IPS-15b (cell line): ENCODE measurements around the gene RALGPS1.

Experiments used
- H3K27me3 ChIP-seq: one replicate; pipeline ENCODE4 v1.6.1; 2013; ENCODE audit warnings: low read length; ENCODE audit not compliant: control insufficient read depth, insufficient read depth
- H3K36me3 ChIP-seq: one replicate; pipeline ENCODE4 v1.6.1; 2013; ENCODE audit warnings: low read length; ENCODE audit not compliant: control insufficient read depth, insufficient read depth
- H3K4me1 ChIP-seq: one replicate; pipeline ENCODE4 v1.6.1; 2013; ENCODE audit warnings: mild to moderate bottlenecking, low read length; ENCODE audit not compliant: control insufficient read depth, insufficient read depth
- H3K4me3 ChIP-seq: one replicate; pipeline ENCODE4 v1.5.1; 2013; ENCODE audit warnings: low read depth, low read length
- H3K9ac ChIP-seq: one replicate; pipeline ENCODE4 v1.6.1; 2013; ENCODE audit warnings: low read depth, mild to moderate bottlenecking, low read length
- H3K9me3 ChIP-seq: one replicate; pipeline ENCODE4 v1.6.1; 2013; ENCODE audit warnings: mild to moderate bottlenecking, low read length; ENCODE audit not compliant: control insufficient read depth, insufficient read depth

RALGPS1 gene

GRCh38 chr9:127224178-127224882 is 309.7 kb downstream of the RALGPS1 start:
- peak overlapping the region; percentile 84 for H3K4me3 ChIP-seq
- no peaks in the 10 kb centered on the region for H3K4me1 ChIP-seq
- H3K9ac ChIP-seq: peak overlapping the region; percentile 73
- H3K27me3 ChIP-seq: peaks cover 23% of the 10 kb centered on the region
- no peaks in the 10 kb centered on the region for H3K36me3 ChIP-seq
- no peaks in the 10 kb centered on the region for H3K9me3 ChIP-seq

- Histone ChIP-seq H3K36me3 (no peaks in the 10 kb centered on the region), H3K4me1 (no peaks in the 10 kb centered on the region), H3K27me3 (peaks cover 23% of the 10 kb centered on the region), H3K9me3 (no peaks in the 10 kb centered on the region), H3K9ac (no peak overlapping the region), H3K4me3 (peak overlapping the region; percentile 84)
Measured at GRCh38 chr9:127224883-127225739, 310.5 kb downstream of the RALGPS1 start.

- Histone ChIP-seq H3K4me1 (no peaks in the 10 kb centered on the region), H3K36me3 (no peaks in the 10 kb centered on the region), H3K27me3 (peaks cover 23% of the 10 kb centered on the region), H3K9me3 (no peaks in the 10 kb centered on the region), H3K9ac (no peak overlapping the region), H3K4me3 (peak overlapping the region; percentile 32)
Measured at GRCh38 chr9:127225801-127226625, 311.4 kb downstream of the RALGPS1 start.

GRCh38 chr9:127229691-127230417 is 315.3 kb downstream of the RALGPS1 start:
- Histone ChIP-seq H3K36me3 (no peaks in the 10 kb centered on the region), H3K9ac (no peak overlapping the region), H3K4me1 (no peaks in the 10 kb centered on the region)

GRCh38 chr9:127231666-127232065 is 317.1 kb downstream of the RALGPS1 start:
- no peak overlapping the region for H3K9ac ChIP-seq
- H3K4me1 ChIP-seq: no peaks in the 10 kb centered on the region
- H3K9me3 ChIP-seq: no peaks in the 10 kb centered on the region
- no peak overlapping the region for H3K4me3 ChIP-seq
- peaks cover 4% of the 10 kb centered on the region for H3K27me3 ChIP-seq
- H3K36me3 ChIP-seq: no peaks in the 10 kb centered on the region

More at GRCh38 chr9:127229691-127230417, 315.3 kb downstream of the RALGPS1 start:
- no peaks in the 10 kb centered on the region for H3K9me3 ChIP-seq
- H3K4me3 ChIP-seq: no peak overlapping the region
- peaks cover 13% of the 10 kb centered on the region for H3K27me3 ChIP-seq

GRCh38 chr9:127232833-127233549 is 318.4 kb downstream of the RALGPS1 start:
- H3K36me3 ChIP-seq: no peaks in the 10 kb centered on the region
- no peaks in the 10 kb centered on the region for H3K27me3 ChIP-seq
- H3K4me3 ChIP-seq: no peak overlapping the region
- H3K9me3 ChIP-seq: no peaks in the 10 kb centered on the region
- no peak overlapping the region for H3K9ac ChIP-seq
- no peaks in the 10 kb centered on the region for H3K4me1 ChIP-seq

GRCh38 chr9:127233550-127233949 is 319.0 kb downstream of the RALGPS1 start:
- Histone ChIP-seq H3K36me3 (no peaks in the 10 kb centered on the region), H3K4me3 (no peak overlapping the region), H3K4me1 (no peaks in the 10 kb centered on the region), H3K27me3 (no peaks in the 10 kb centered on the region), H3K9ac (no peak overlapping the region), H3K9me3 (no peaks in the 10 kb centered on the region)

- H3K4me3 ChIP-seq: no peak overlapping the region
- H3K4me1 ChIP-seq: no peaks in the 10 kb centered on the region
- no peaks in the 10 kb centered on the region for H3K9me3 ChIP-seq
- H3K36me3 ChIP-seq: no peaks in the 10 kb centered on the region
- H3K9ac ChIP-seq: no peak overlapping the region
- no peaks in the 10 kb centered on the region for H3K27me3 ChIP-seq
Measured at GRCh38 chr9:127233989-127234388, 319.4 kb downstream of the RALGPS1 start.

- no peak overlapping the region for H3K4me3 ChIP-seq
- H3K36me3 ChIP-seq: no peaks in the 10 kb centered on the region
- H3K9ac ChIP-seq: no peak overlapping the region
- H3K4me1 ChIP-seq: peaks cover 18% of the 10 kb centered on the region
- H3K27me3 ChIP-seq: no peaks in the 10 kb centered on the region
- H3K9me3 ChIP-seq: no peaks in the 10 kb centered on the region
Measured at GRCh38 chr9:127237801-127238200, 323.2 kb downstream of the RALGPS1 start.

- Histone ChIP-seq H3K27me3 (no peaks in the 10 kb centered on the region), H3K4me1 (peaks cover 23% of the 10 kb centered on the region), H3K4me3 (no peak overlapping the region), H3K36me3 (no peaks in the 10 kb centered on the region), H3K9me3 (no peaks in the 10 kb centered on the region), H3K9ac (no peak overlapping the region)
Measured at GRCh38 chr9:127241354-127241753, 326.8 kb downstream of the RALGPS1 start.
